D721Med (cell line): ENCODE results near the gene CASKIN1.

Experiments
- DNase-seq: peaks from one replicate; pipeline ENCODE4 v3.0.0; 2011; ENCODE audit warnings: low spot score; ENCODE audit not compliant: insufficient read length
- FAIRE-seq: peaks from 2 replicates; lab custom pipeline; 2011; peaks lifted over from hg19 to GRCh38; lab: Jason Lieb, UNC
- CTCF ChIP-seq: IDR thresholded peaks from 2 replicates; pipeline ENCODE4 v1.5.1; 2012; ENCODE audit warnings: mild to moderate bottlenecking, control low read depth; ENCODE audit not compliant: insufficient read depth; ENCODE audit errors: missing control alignments

Gene CASKIN1

DNA sequence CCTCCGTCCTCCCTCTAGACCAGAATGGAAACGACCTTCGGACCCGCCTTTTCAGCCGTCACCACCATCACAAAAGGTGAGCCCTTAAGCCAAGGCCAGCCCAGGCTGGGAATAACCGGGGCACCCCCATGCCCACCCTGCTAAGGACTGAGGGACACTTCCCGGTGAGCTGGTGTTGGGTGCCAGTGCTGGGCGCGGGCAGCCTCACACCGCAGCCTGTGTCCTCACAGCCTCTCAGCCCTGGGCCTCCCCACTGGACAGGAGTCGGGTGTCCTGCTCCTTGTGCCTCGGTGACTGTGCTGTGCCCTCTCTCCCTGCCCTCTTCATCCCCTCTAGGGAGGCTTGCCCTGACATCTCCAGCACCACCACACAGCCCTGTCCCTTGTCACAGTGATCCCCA, 30.5 kb downstream of the CASKIN1 start:
- FAIRE-seq = no peak
- no peak for DNase-seq
- TF ChIP-seq CTCF = no peak

- FAIRE-seq (no peak), DNase-seq (no peak)
- no peak for TF ChIP-seq CTCF
These were observed 33.1 kb downstream of the CASKIN1 start for GRCh38 chr16:2163211-2163881.

GRCh38 chr16:2162676-2163118, 33.7 kb downstream of the CASKIN1 start:
- no peak for DNase-seq
- TF ChIP-seq CTCF = no peak
- no peak for FAIRE-seq

- no peak for TF ChIP-seq CTCF
- FAIRE-seq (no peak), DNase-seq (no peak)
These were observed 34.5 kb downstream of the CASKIN1 start for GRCh38 chr16:2161911-2162310.

DNA sequence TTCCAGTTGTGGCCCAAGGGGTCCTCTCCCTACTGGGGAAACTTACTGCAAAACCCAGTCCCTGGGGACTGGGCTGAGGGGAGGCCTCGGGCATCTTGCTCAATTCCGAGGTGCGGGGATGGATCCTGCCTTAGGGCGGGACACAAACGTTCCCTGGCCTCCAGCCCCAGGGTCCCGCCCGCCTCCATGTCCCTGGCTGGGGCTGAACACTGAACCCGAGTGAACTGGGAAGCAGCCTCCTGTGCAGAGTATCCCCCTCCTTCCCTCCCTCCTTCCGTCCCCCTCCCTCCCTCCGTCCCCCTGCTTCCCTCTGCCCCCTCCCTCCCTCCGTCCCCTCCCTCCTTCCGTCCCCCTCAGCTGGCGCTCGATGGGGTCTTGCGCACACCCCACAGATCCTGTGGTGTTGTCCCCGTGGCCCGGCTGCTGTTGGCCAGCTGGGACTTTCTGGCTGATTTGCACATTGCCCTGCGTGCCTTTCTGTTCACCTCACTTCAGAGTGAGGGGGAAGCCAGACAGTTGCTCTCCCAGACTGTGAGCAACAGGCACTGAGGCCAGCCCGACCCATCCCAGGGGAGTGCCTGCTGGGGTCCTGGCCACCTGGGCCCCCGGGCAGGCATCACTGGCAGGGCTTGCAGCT, 35.4 kb downstream of the CASKIN1 start:
- TF ChIP-seq CTCF = no peak
- FAIRE-seq (no peak), DNase-seq (no peak)

DNA sequence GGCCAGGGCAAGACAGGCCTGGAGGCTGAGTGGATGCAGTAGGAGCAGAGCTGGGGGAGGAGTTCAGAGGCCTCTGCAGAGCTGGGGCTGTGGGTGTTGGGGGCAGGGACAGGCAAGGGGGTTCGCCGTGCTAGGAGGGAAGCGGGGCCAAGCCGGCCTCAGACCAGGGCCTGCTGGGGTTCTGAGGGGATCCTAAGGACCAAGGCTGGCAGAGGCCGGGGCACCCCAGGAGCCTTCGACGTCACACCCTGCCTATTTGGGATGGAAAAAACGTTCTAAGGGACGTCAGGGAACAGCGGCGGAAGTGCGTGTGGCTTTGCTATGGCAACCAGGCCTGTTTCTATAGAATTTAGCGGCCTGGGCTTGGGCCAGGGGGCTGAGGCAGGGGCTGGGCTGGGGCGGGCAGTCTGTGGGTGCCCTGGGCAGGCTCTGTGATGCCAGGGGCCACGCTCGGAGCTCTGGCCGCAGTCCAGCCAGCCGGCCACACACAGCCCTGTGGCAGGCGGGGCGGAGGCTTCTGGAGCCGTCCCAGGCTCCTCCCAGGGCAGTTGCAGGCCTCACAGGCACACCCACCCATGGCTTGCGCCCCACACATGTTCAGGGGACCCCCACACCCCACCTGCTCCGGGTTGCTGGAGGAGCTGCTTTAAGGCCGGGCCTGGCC, 37.1 kb downstream of the CASKIN1 start:
- FAIRE-seq = no peak
- no peak for DNase-seq

More for the DNA sequence above, 37.1 kb downstream of the CASKIN1 start:
- no peak for TF ChIP-seq CTCF
